Tibial nerve (tissue), 4 donors: ENCODE data around the gene SLC2A6. TPM values are rescaled to one million over a fixed set of nuclear protein-coding genes. Genes with fewer than 3 reads are reported as not detected.

Experiments used
- DNase-seq, 2 donors: peaks; one replicate each; pipeline ENCODE4 v3.0.0-alpha.2; 2019; ENCODE audit warnings: low spot score in 2 of 2
- H3K27ac ChIP-seq, 4 donors: fragments of 200-600 bp; sonication (generic) in 3 of 4; one replicate each; pipeline ENCODE4 v1.5.1; 2017 to 2019; ENCODE audit warnings: mild to moderate bottlenecking in 1 of 4
- H3K27me3 ChIP-seq, 2 donors: fragments of 200-600 bp; sonication (generic) in 1 of 2; one replicate each; pipeline versions ENCODE4 v1.5.1 to v1.6.0; 2017 to 2019
- H3K36me3 ChIP-seq, 3 donors: fragments of 200-600 bp; sonication (generic); one replicate each; pipeline ENCODE4 v1.5.1; 2018 to 2019
- H3K4me1 ChIP-seq, 4 donors: fragments of 200-600 bp; sonication (generic) in 3 of 4; one replicate each; pipeline ENCODE4 v1.5.1; 2017 to 2019
- H3K4me3 ChIP-seq, 4 donors: fragments of 200-600 bp; sonication (generic) in 3 of 4; one replicate each; pipeline ENCODE4 v1.5.1; 2017 to 2019; ENCODE audit warnings: mild to moderate bottlenecking in 1 of 4, moderate library complexity in 1 of 4
- H3K9me3 ChIP-seq, 4 donors: fragments of 200-600 bp; sonication (generic) in 3 of 4; one replicate each; pipeline ENCODE4 v1.5.1; 2017 to 2019
- EP300 ChIP-seq, 2 donors: sonication (generic); formaldehyde crosslinking; IDR thresholded peaks; one replicate each; pipeline ENCODE4 v1.6.1; 2017; ENCODE audit warnings: antibody characterized with exemption in 2 of 2, mild to moderate bottlenecking in 1 of 2
- POLR2A ChIP-seq, 2 donors: fragments of 450-650 bp; IDR thresholded peaks; one replicate each; pipeline ENCODE4 v1.6.1; 2017; ENCODE audit warnings: antibody characterized with exemption in 2 of 2, mild to moderate bottlenecking in 2 of 2, moderate library complexity in 2 of 2
- WGBS, 2 donors: methylation state at CpG; one replicate each; pipeline ENCODE4 v1.1.5; 2018; 5-methylcytosine and 5-hydroxymethylcytosine counted together
- total RNA-seq, 4 donors: library from RNA; depleted of rRNA; stranded (reverse); fragments of >200 nt; gene quantifications; one replicate each; pipeline ENCODE4 v1.1.0, GENCODE V29; 2016
- TF ChIP-seq, protein P1 (sequence below), 5 experiments: fragments of 200-600 bp in 3 of 5; fragments of 450-650 bp in 2 of 5; sonication (generic) in 3 of 5; IDR thresholded peaks; one replicate each; pipeline ENCODE4 v1.5.1; 2016 to 2019; ENCODE audit warnings: antibody characterized with exemption in 5 of 5, mild to moderate bottlenecking in 3 of 5, moderate library complexity in 2 of 5

Gene SLC2A6
- total RNA-seq, 4 donors from 2014 or later, result 2.1 to 6.3 (median 3.0) TPM

DNA sequence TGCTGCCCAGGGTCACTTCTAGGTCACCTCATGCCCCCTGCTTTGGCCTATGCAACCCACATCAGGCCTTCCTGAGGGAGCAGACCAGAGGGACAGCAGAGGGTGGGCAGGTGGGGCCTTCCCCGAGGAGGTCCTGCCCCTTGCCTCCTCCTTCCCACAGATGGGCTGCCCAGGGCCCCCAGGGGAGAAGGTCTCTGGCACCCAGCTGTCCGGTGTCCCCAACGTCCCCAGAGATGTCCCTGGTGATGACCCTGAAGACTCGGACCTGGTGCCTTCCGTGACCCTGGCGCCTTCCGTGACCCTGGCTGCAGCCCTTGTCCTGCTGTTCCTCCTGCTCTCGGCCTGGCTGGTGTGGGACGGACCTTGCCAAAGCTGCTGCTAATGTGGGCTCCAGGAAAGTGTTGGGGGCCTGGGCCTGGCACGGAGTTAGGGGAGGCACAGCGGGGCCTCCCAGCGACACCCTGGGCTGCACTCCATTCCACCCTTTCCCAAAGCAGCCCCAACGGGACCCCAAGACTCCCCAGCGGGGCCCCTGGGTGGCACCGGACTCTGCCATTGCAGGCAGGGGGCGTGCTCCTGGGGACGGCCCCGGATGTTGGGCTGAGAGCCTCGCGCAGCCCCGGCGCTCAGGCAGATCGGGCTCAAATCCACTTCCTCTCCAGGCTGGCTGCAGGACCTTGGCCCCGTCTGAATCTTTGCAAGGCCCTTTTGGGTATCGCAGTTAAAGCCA, 6.8 kb upstream of the SLC2A6 start:
- TF ChIP-seq, protein P1, sequence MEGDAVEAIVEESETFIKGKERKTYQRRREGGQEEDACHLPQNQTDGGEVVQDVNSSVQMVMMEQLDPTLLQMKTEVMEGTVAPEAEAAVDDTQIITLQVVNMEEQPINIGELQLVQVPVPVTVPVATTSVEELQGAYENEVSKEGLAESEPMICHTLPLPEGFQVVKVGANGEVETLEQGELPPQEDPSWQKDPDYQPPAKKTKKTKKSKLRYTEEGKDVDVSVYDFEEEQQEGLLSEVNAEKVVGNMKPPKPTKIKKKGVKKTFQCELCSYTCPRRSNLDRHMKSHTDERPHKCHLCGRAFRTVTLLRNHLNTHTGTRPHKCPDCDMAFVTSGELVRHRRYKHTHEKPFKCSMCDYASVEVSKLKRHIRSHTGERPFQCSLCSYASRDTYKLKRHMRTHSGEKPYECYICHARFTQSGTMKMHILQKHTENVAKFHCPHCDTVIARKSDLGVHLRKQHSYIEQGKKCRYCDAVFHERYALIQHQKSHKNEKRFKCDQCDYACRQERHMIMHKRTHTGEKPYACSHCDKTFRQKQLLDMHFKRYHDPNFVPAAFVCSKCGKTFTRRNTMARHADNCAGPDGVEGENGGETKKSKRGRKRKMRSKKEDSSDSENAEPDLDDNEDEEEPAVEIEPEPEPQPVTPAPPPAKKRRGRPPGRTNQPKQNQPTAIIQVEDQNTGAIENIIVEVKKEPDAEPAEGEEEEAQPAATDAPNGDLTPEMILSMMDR (IDR thresholded peaks at IDR 0.05), result no peak
- TF ChIP-seq POLR2A (IDR thresholded peaks at IDR 0.05) (no peak), EP300 (IDR thresholded peaks at IDR 0.05) (no peak)
- no peak overlapping the region for H3K27ac ChIP-seq
- H3K9me3 ChIP-seq, result no peaks in the 10 kb centered on the region
- no peak overlapping the region for H3K4me3 ChIP-seq
- no peaks in the 10 kb centered on the region for H3K36me3 ChIP-seq
- H3K4me1 ChIP-seq, result peaks cover 0 to 11% (median 2%) of the 10 kb centered on the region in 4 donors
- DNase-seq, result no peak
- WGBS, 2 donors, result 44 to 60% methylated on average over 16 of the region's 25 CpGs
- no peaks in the 10 kb centered on the region for H3K27me3 ChIP-seq

DNA sequence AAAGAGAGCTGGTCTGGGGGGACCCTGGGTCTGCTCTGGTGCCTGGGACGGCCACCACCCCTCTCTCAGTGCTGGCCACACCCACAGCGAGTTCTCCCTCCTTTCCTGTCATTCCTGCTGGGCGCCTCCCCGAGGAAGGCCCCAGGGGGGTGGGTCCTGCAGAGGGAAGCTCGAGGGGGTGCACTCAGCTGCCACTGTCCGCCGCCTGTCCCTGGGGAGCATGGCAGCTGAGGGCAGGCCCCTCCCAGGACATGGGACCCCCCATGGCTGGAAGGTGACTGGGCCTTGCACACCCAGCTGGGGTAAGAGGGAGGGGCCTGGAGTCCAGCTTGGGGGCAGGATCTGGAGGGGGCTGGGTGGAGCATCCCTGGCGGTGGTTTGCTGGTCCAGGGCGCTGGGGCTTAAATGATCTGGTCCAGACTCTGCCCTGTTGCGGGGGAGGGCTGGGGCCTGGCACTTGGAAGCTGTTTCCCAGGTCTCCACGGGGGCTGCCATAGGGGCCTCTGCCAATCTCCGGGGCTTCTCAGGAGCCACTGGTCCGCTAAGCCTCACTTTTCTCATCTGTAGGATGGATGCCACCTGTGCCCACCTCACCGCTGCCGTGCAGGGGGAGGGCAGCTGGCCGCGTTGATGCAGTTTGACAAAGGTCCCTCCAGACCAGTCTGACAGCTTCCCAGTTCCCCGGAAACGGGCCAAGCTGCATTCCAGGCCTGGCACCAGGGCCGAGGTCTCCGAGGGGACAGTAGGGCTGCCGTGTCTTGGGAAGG, 6.0 kb upstream of the SLC2A6 start:
- Histone ChIP-seq H3K27me3 (no peaks in the 10 kb centered on the region), H3K4me3 (no peak overlapping the region), H3K36me3 (no peaks in the 10 kb centered on the region), H3K9me3 (no peaks in the 10 kb centered on the region), H3K4me1 (peaks cover 0 to 13% (median 2%) of the 10 kb centered on the region in 4 donors), H3K27ac (no peak overlapping the region)
- no peak for DNase-seq
- TF ChIP-seq EP300 (IDR thresholded peaks at IDR 0.05), result no peak
- TF ChIP-seq, protein P1 (IDR thresholded peaks at IDR 0.05), result no peak
- WGBS, 2 donors, result 67 to 73% methylated on average over 16 to 20 of the region's 22 CpGs

DNA sequence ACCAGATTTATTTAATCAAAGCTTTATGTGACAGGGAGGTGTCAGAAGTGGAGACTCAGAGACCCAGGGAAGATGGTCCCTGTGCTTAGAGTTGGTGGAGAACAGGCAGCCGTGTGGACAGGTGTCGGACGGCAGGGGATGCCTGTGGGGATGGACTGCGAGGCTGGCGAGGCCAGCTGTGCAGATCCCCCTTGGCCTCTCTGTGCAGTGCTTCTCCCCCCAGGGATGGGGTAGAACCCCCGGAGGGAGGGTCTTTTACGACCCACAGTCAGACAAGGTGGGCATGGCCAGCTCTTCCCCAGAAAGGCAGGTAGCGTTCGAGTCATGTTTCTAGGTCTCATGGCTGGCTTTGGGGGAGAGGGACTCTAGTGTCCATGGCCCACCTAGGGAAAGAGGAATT, 4.7 kb upstream of the SLC2A6 start:
- Histone ChIP-seq H3K36me3 (no peaks in the 10 kb centered on the region), H3K27me3 (no peaks in the 10 kb centered on the region), H3K4me1 (peaks cover 0 to 23% (median 7%) of the 10 kb centered on the region in 4 donors), H3K9me3 (no peaks in the 10 kb centered on the region), H3K4me3 (no peak overlapping the region), H3K27ac (no peak overlapping the region)
- no peak for DNase-seq
- 80 to 83% methylated on average over 9 of the region's 9 CpGs for WGBS, 2 donors
- TF ChIP-seq EP300 (IDR thresholded peaks at IDR 0.05), result no peak
- TF ChIP-seq, protein P1 (IDR thresholded peaks at IDR 0.05), result no peak
- TF ChIP-seq POLR2A (IDR thresholded peaks at IDR 0.05), result no peak

DNA sequence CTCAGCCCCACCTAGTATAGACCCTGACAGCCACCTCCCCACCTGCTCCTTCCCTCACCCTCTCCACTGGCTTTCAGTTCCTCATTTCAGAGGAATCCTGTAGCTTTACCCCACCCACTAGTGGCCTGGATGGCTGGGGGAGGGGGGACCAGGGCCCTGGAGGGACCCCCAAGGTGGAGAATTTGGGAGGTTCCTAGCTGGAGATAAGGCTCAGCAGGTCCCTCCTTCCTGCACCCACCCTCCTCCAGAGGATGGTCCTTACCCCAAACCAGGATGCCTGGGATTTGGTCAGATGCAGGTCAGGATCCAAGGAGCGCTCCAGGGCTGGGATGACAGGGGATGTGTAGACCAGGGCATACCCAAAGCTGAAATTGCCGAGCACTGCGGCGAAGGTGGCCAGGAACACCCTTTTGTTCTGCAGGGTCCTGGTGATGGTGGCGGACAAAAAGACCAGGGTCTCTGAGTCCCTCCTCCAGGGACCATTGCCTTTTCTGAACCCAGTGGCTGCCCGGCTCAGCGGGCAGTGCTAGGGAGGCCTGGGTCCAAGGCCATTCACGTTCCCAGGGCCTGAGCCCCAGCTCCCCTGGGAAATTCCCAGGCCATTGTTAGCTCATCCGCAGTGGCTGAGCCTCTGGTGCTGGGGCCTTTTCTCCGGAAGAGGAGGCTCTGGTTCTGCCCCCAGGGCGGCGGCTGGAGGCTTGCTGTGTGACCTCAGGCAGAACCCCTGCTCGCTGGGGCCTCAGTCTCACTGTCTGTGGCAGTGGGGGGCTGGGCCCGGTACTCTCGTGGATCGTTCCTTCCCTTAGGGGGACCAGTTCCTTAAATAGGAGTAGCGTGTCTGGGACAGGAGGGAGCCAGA, 678 bp downstream of the SLC2A6 start:
- H3K9me3 ChIP-seq, result no peaks in the 10 kb centered on the region
- H3K4me1 ChIP-seq, result peaks cover 0 to 22% (median 10%) of the 10 kb centered on the region in 4 donors
- no peak for TF ChIP-seq POLR2A (IDR thresholded peaks at IDR 0.05)
- TF ChIP-seq EP300 (IDR thresholded peaks at IDR 0.05), result no peak
- TF ChIP-seq, protein P1 (IDR thresholded peaks at IDR 0.05), result no peak
- peaks cover 0 to 31% (median 0%) of the 10 kb centered on the region in 3 donors for H3K36me3 ChIP-seq
- DNase-seq, result no peak
- H3K4me3 ChIP-seq, result peak overlapping the region; percentile 45 to 60 (median 52)
- H3K27ac ChIP-seq, result peak overlapping the region in 3 of 4 donors; percentile 42 to 66 (median 58)
- 33 to 37% methylated on average over 16 of the region's 17 CpGs for WGBS, 2 donors
- no peaks in the 10 kb centered on the region for H3K27me3 ChIP-seq
